ENCODE results near the gene PLXNA1.

The PLXNA1 gene

GRCh38 chr3:127005864-127006500 lies 23.1 kb downstream of the PLXNA1 start:
- Histone ChIP-seq H3K27me3 (ENCODE audit: insufficient read depth, poor library complexity, severe bottlenecking) (no peaks in the 10 kb centered on the region), H3K27ac (replicated peaks) (no peak overlapping the region), H3K4me3 (replicated peaks; ENCODE audit: insufficient read depth, low read length) (no peak overlapping the region)
- TF ChIP-seq SPI1 (IDR thresholded peaks at IDR 0.05; ENCODE audit: borderline replicate concordance, low read depth) (no peak), CTCF (IDR thresholded peaks at IDR 0.05; ENCODE audit: insufficient read depth, low read length) (no peak), GABPA (IDR thresholded peaks at IDR 0.05; ENCODE audit: low read depth) (no peak), POLR2AphosphoS5 (IDR thresholded peaks at IDR 0.05; ENCODE audit: low read depth) (no peak), REST (IDR thresholded peaks at IDR 0.05; ENCODE audit: insufficient replicate concordance, low read depth) (no peak)
- DNase-seq (ENCODE audit: low read depth in 1 of 2, low spot score in 1 of 2): no peak

GRCh38 chr3:127006781-127007436 lies 24.0 kb downstream of the PLXNA1 start:
- no peaks in the 10 kb centered on the region for H3K27me3 ChIP-seq (ENCODE audit: insufficient read depth, poor library complexity, severe bottlenecking)
- no peak for DNase-seq (ENCODE audit: low read depth in 1 of 2, low spot score in 1 of 2)
- TF ChIP-seq CTCF (IDR thresholded peaks at IDR 0.05; ENCODE audit: insufficient read depth, low read length): no peak
- no peak for TF ChIP-seq GABPA (IDR thresholded peaks at IDR 0.05; ENCODE audit: low read depth)
- no peak for TF ChIP-seq REST (IDR thresholded peaks at IDR 0.05; ENCODE audit: insufficient replicate concordance, low read depth)
- TF ChIP-seq POLR2AphosphoS5 (IDR thresholded peaks at IDR 0.05; ENCODE audit: low read depth): no peak
- TF ChIP-seq SPI1 (IDR thresholded peaks at IDR 0.05; ENCODE audit: borderline replicate concordance, low read depth): no peak
- no peak overlapping the region for H3K27ac ChIP-seq (replicated peaks)
- H3K4me3 ChIP-seq (replicated peaks; ENCODE audit: insufficient read depth, low read length): no peak overlapping the region

- H3K27ac ChIP-seq (replicated peaks): no peak overlapping the region
- no peak overlapping the region for H3K4me3 ChIP-seq (replicated peaks; ENCODE audit: insufficient read depth, low read length)
- TF ChIP-seq CTCF (IDR thresholded peaks at IDR 0.05; ENCODE audit: insufficient read depth, low read length) (no peak), REST (IDR thresholded peaks at IDR 0.05; ENCODE audit: insufficient replicate concordance, low read depth) (no peak), POLR2AphosphoS5 (IDR thresholded peaks at IDR 0.05; ENCODE audit: low read depth) (no peak), SPI1 (IDR thresholded peaks at IDR 0.05; ENCODE audit: borderline replicate concordance, low read depth) (no peak)
- DNase-seq (ENCODE audit: low read depth in 1 of 2, low spot score in 1 of 2): no peak
- no peaks in the 10 kb centered on the region for H3K27me3 ChIP-seq (ENCODE audit: insufficient read depth, poor library complexity, severe bottlenecking)
Observed at GRCh38 chr3:127008236-127008635, 25.3 kb downstream of the PLXNA1 start.

Measured in HL-60 (cell line).